Activated CD8-positive, alpha-beta memory T cell treated with anti-CD3 and anti-CD28 coated beads for 48 hours (primary cell): ENCODE data around the gene TMEM214.

Experiments
- DNase-seq, 3 experiments: peaks; one replicate each; pipeline ENCODE4 v3.0.0-alpha.2; 2020; ENCODE audit warnings: low read depth in 2 of 3, low spot score in 2 of 3

The TMEM214 gene

DNA sequence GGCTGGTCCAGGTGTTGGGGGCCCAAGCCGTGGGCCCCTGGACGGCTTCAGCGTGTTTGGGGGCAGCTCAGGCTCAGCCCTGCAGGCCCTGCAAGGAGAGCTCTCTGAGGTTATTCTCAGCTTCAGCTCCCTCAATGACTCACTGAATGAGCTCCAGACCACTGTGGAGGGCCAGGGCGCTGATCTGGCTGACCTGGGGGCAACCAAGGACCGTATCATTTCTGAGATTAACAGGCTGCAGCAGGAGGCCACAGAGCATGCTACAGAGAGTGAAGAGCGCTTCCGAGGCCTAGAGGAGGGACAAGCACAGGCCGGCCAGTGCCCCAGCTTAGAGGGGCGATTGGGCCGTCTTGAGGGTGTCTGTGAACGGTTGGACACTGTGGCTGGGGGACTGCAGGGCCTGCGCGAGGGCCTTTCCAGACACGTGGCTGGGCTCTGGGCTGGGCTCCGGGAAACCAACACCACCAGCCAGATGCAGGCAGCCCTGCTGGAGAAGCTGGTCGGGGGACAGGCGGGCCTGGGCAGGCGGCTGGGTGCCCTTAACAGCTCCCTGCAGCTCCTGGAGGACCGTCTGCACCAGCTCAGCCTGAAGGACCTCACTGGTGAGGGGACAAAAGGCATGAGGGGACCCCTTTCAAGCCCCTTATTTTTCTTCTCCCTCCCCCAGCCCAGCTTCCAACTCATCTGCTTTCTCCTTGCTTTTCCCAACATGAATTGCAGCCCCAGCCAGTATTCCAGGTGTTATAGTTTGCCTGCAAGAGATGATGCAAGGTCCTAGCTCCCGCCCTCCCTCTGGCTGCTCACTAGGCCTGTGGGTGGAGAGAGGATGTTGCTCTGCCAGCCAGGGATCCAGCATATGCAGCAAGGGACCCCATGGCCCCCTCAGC, 50.9 kb downstream of the TMEM214 start:
- no peak for DNase-seq

- DNase-seq: no peak
Measured at GRCh38 chr2:27084297-27085061, 51.7 kb downstream of the TMEM214 start.

DNA sequence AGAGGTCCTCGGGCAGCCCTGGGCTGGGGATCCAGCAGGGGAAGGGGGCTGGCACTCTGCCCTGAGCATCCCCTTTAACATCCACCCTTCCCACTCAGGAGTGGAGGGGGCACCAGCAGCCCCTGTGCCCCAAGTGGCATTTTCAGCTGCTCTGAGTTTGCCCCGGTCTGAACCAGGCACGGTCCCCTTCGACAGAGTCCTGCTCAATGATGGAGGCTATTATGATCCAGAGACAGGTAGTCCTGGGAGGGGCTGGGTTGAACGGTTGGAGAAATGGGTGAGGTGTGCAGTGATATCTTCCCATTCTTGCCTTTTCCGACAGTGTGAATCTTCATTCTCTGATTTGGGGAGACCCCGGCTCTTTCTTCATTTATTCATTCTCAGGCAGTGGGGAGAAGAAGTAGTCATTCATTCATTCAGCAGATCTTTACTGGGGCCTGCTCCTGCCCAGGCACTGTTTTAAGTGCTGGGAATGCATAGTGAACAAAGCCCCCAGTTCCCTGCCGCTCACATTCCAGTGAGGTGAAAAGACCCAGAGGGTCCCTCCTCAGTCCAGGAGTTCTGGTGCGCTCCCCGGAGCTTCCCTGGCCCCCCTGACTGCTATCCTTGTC, 52.4 kb downstream of the TMEM214 start:
- no peak for DNase-seq

- peak in 1 of 3 experiments; percentile 40 for DNase-seq
Measured at GRCh38 chr2:27085673-27086089, 52.9 kb downstream of the TMEM214 start.

GRCh38 chr2:27086090-27086723, 53.4 kb downstream of the TMEM214 start:
- peak; percentile 96 to 99 (median 98) for DNase-seq

DNA sequence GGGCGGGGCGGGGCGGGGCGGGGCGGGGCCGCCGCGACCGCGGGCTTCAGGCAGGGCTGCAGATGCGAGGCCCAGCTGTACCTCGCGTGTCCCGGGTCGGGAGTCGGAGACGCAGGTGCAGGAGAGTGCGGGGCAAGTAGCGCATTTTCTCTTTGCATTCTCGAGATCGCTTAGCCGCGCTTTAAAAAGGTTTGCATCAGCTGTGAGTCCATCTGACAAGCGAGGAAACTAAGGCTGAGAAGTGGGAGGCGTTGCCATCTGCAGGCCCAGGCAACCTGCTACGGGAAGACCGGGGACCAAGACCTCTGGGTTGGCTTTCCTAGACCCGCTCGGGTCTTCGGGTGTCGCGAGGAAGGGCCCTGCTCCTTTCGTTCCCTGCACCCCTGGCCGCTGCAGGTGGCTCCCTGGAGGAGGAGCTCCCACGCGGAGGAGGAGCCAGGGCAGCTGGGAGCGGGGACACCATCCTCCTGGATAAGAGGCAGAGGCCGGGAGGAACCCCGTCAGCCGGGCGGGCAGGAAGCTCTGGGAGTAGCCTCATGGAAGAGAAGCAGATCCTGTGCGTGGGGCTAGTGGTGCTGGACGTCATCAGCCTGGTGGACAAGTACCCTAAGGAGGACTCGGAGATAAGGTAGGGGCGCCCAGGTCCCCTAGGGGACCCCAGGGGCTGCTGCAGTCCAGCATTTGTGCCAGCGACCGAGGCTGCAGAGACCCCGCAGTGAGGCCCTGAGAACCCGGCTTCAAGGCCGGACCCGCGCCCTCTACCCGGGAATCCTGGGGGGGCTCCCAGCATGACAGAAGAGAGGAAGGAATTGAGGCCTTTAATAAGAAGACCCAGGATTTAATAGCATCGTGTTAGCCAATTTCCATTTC, 54.2 kb downstream of the TMEM214 start, which contains the start of gene KHK:
Gene KHK, plus strand, starts transcription at position 49 of the 870 bp plus-strand sequence. Its CDS starts 488 bp downstream, at position 537.
- no peak for DNase-seq

DNA sequence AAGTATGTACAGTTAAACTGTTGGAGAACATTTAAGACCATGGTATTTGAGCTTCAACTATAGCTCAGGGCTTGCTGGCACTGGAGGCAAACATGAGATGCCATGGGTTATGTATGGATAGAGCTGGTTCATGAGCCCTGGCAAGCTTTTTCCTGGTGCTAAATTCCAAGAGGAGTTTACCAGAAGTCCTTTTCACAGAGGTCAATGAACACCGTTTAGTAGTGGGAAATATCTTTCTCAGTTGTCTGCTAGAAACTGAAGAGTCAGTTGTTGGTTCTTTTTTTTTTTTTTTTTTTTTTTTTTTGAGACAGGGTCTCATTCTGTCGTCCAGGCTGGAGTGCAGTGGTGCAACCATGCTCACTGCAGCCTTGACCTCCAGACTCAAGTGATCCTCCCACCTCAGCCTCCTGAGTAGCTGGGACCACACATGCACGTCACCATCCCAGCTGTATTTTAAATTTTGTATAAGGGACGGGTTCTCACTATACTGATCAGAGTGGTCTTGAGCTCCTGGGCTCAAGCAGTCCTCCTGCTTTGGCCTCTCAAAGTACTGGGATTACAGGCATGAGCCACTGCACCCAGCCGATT, 55.2 kb downstream of the TMEM214 start:
- no peak for DNase-seq

DNA sequence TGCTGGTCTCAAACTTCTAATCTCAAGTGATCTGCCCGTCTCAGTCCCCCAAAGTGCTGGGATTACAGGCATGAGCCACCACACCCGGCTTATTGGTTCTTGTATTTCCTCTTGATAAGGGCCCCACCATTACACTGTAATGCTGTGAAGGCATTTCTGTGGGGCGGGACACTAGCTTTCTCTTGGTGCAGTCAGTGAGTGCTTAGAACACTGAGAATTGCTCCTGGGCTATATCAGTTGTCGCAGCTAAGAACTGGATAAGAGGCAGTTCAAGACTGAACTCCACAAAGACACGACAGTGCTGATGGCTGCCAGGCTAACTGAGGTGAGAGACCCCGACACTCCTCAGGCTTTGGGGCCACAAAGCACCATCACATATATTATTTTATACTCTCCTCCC, 55.9 kb downstream of the TMEM214 start:
- no peak for DNase-seq

- DNase-seq: no peak
Measured at GRCh38 chr2:27089111-27089954, 56.6 kb downstream of the TMEM214 start.
